Breast epithelium (tissue), 3 donors: ENCODE results near the gene UTS2R.

Experiments
- CTCF ChIP-seq, 3 donors: fragments of 450-650 bp; IDR thresholded peaks; one replicate each; pipeline ENCODE4 v1.5.1; 2016 to 2017; ENCODE audit warnings: antibody characterized with exemption in 3 of 3, mild to moderate bottlenecking in 3 of 3, moderate library complexity in 3 of 3
- POLR2A ChIP-seq: fragments of 450-650 bp; IDR thresholded peaks from one replicate; pipeline ENCODE4 v1.6.1; 2016; ENCODE audit warnings: antibody characterized with exemption, mild to moderate bottlenecking, moderate library complexity
- POLR2AphosphoS5 ChIP-seq, 3 donors: sonication (generic); formaldehyde crosslinking; IDR thresholded peaks; one replicate each; pipeline ENCODE4 v1.6.1; 2017; ENCODE audit warnings: antibody characterized with exemption in 3 of 3

- TF ChIP-seq CTCF (IDR thresholded peaks at IDR 0.05) (no peak), POLR2A (no peak), POLR2AphosphoS5 (IDR thresholded peaks at IDR 0.05) (no peak)
Observed at GRCh38 chr17:82365606-82366295, 5.8 kb upstream of the UTS2R start.
